ENCODE measurements around the gene EML1.

The EML1 gene

DNA sequence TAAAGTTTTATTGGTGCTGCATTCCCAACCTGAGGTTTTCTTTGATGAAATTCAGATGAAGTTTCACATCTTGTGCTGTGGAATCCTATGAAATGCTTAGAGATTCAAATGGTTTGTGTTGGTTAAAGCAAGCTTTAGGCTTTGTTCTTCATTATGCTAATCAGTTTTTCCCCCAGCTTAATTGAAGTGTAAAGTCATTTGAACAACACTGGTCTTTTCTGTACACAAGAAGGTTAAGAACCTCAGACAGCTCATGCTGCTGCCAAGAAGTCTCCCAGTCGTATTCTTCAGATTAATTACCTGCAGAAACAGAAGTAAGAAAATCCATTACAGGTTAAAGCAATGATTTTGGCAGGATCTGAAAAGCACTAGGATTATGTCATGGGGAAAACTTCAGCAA lies 48.9 kb downstream of the EML1 start:
- TF ChIP-seq, protein P1, sequence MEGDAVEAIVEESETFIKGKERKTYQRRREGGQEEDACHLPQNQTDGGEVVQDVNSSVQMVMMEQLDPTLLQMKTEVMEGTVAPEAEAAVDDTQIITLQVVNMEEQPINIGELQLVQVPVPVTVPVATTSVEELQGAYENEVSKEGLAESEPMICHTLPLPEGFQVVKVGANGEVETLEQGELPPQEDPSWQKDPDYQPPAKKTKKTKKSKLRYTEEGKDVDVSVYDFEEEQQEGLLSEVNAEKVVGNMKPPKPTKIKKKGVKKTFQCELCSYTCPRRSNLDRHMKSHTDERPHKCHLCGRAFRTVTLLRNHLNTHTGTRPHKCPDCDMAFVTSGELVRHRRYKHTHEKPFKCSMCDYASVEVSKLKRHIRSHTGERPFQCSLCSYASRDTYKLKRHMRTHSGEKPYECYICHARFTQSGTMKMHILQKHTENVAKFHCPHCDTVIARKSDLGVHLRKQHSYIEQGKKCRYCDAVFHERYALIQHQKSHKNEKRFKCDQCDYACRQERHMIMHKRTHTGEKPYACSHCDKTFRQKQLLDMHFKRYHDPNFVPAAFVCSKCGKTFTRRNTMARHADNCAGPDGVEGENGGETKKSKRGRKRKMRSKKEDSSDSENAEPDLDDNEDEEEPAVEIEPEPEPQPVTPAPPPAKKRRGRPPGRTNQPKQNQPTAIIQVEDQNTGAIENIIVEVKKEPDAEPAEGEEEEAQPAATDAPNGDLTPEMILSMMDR (IDR thresholded peaks at IDR 0.05; ENCODE audit: control insufficient read depth, insufficient read depth, low read depth, low read length, missing control alignments) = no peak
- no peak overlapping the region for H3K4me3 ChIP-seq (ENCODE audit: control insufficient read depth, low read depth, low read length)
- DNase-seq (ENCODE audit: low read depth) = no peak

DNA sequence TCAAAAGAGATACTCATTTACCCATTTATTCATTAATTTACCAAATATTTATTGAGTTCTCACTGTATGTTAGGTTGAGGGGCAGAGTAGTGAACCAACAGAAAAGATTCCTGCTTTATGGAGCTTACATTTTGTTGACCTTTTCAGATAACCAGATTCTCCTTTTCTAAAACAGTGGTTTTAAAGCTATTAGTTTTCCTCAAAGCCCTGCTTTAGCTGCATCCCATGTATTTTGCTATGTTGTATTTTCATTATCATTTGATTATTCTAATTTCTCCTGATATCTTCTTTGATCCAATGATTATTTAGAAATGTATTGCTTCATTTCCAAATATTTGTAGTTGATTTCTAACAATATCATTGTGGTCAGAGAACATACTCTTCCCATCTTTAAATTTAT lies 53.6 kb downstream of the EML1 start:
- TF ChIP-seq, protein P1 (IDR thresholded peaks at IDR 0.05; ENCODE audit: control insufficient read depth, insufficient read depth, low read depth, low read length, missing control alignments) = no peak
- no peak for DNase-seq (ENCODE audit: low read depth)
- no peak overlapping the region for H3K4me3 ChIP-seq (ENCODE audit: control insufficient read depth, low read depth, low read length)

DNA sequence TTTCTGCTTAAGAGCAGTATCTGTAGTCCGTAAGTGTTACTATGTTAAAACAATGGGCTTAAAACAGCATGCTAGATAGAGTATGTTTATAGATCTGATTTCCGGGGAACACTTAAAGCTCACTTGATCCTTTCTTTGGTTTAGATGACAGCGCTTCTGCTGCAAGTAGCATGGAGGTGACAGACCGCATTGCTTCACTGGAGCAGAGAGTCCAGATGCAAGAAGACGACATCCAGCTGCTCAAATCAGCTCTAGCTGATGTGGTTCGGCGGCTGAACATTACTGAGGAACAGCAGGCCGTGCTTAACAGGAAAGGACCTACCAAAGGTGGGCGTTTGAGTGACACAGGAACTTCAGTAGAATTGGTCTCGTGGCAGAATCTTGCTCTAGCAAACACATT lies 57.5 kb downstream of the EML1 start:
- no peak overlapping the region for H3K4me3 ChIP-seq (ENCODE audit: control insufficient read depth, low read depth, low read length)
- TF ChIP-seq, protein P1 (IDR thresholded peaks at IDR 0.05; ENCODE audit: control insufficient read depth, insufficient read depth, low read depth, low read length, missing control alignments) = no peak
- DNase-seq (ENCODE audit: low read depth) = no peak

DNA sequence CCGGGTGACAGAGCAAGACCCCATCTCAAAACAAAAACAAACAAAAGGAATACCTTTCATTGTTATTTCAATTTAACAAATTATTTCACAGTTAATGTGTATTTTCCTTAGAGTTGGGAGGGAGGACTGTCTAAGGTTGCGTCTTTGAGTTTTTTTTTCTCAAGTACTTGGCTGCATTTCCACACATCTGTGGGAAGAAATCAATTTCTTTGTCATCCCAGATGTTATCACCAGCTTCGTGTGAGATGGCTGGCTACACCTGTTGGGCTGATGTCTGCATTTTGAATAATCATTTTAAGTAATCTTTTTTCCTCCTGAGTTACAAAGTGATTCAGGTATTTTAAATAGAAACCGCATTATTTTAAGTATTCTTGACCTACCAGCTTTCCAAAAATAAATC lies 59.4 kb downstream of the EML1 start:
- DNase-seq (ENCODE audit: low read depth) = no peak
- no peak overlapping the region for H3K4me3 ChIP-seq (ENCODE audit: control insufficient read depth, low read depth, low read length)
- TF ChIP-seq, protein P1 (IDR thresholded peaks at IDR 0.05; ENCODE audit: control insufficient read depth, insufficient read depth, low read depth, low read length, missing control alignments) = no peak

DNA sequence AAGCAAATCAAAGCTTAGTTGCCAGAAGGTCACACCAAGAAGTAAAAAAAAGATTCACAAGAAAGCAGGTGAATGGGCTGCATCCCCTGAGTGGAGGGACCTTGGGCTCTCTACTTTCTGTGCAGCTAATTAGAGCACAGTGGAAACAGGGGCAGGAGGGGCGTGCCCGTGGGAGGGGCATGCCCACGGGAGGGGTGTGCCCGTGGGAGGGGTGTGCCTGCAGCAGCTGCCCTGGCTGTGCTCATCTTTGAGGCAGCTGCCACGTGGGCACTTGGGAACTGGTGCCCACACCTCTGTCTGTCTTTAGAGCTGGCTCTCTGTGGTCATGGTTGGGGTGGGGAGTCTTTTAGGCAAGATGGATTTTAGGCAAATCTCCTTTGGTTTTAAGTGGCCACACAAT lies 60.0 kb downstream of the EML1 start:
- DNase-seq (ENCODE audit: low read depth) = no peak
- TF ChIP-seq, protein P1 (IDR thresholded peaks at IDR 0.05; ENCODE audit: control insufficient read depth, insufficient read depth, low read depth, low read length, missing control alignments) = no peak
- H3K4me3 ChIP-seq (ENCODE audit: control insufficient read depth, low read depth, low read length) = no peak overlapping the region

DNA sequence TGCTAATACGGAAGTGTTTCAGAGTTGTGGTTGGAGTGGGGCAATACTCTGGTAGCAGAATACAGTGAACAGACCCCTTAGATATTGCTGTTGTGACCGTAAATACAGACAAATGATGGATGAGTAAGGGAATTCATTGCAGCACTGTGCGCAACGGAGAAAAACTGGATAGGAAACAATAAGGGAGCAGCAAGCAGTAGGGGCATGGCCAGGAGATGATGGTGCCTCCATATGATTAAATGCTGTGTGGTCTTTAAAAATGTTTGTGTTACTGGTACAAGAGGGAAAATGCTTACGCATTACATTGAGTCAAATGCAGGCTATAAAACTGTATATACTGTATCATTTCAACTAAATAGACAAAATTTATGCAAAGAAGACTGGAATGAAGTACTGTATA lies 61.6 kb downstream of the EML1 start:
- TF ChIP-seq, protein P1 (IDR thresholded peaks at IDR 0.05; ENCODE audit: control insufficient read depth, insufficient read depth, low read depth, low read length, missing control alignments) = no peak
- no peak for DNase-seq (ENCODE audit: low read depth)

DNA sequence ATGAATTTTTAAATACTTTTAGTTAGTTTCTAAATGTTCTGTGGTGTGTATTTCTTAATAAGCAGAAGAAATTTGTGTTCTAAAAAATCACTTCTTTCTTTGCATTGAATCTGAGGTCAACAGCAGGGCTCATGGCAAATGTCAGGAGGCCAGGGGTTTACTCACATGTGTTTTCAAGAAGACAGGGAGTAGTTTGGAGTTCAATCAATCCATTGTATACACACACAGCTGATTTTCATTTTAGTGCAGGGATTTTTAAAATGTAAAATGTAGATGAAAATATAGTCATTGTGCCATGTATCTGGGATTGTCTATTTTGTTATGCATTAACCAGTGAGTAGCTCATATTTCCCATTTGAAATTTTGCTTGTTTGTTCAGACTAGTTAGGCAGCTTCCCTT lies 62.1 kb downstream of the EML1 start:
- DNase-seq (ENCODE audit: low read depth) = no peak
- no peak overlapping the region for H3K4me3 ChIP-seq (ENCODE audit: control insufficient read depth, low read depth, low read length)
- TF ChIP-seq, protein P1 (IDR thresholded peaks at IDR 0.05; ENCODE audit: control insufficient read depth, insufficient read depth, low read depth, low read length, missing control alignments) = no peak

More for the DNA sequence above, 61.6 kb downstream of the EML1 start:
- no peak overlapping the region for H3K4me3 ChIP-seq (ENCODE audit: control insufficient read depth, low read depth, low read length)

Data from AG09309 (cell line).